Neural crest cell (in vitro differentiated cells): ENCODE results near the gene DYRK4. TPM values are rescaled to one million over a fixed set of nuclear protein-coding genes. Genes with fewer than 3 reads are reported as not detected.
A peak's percentile ranks its signal among the peaks of the same experiment; 100 is the strongest.

Experiments used
- DNase-seq: peaks from one replicate; pipeline ENCODE4 v3.0.0; 2021; ENCODE audit warnings: low read depth, mixed read lengths, low spot score
- H3K27ac Mint-ChIP-seq: one replicate; pipeline ENCODE4 v1.8.0; 2021; ENCODE audit warnings: mild to moderate bottlenecking, mixed read lengths; ENCODE audit not compliant: unreplicated experiment
- H3K27me3 Mint-ChIP-seq: 2 replicates; pipeline ENCODE4 v1.8.0; 2021; ENCODE audit warnings: low read depth, mild to moderate bottlenecking, mixed read lengths
- H3K36me3 Mint-ChIP-seq: 2 replicates; pipeline ENCODE4 v1.8.0; 2021; ENCODE audit warnings: low read depth, mild to moderate bottlenecking, mixed read lengths
- H3K4me1 Mint-ChIP-seq: 2 replicates; pipeline ENCODE4 v1.8.0; 2021; ENCODE audit warnings: mixed read lengths
- H3K4me3 Mint-ChIP-seq: one replicate; pipeline ENCODE4 v1.8.0; 2021; ENCODE audit warnings: mild to moderate bottlenecking, mixed read lengths
- H3K9me3 Mint-ChIP-seq: 2 replicates; pipeline ENCODE4 v1.8.0; 2021; ENCODE audit warnings: mixed read lengths
- total RNA-seq: library from RNA; stranded (reverse); gene quantifications from 2 replicates; pipeline ENCODE4 v1.2.1, GENCODE V29; 2021
- TF ChIP-seq, protein P1 (sequence below): fragments of 200-600 bp; sonication (generic); conservative IDR thresholded peaks from 2 replicates; pipeline ENCODE4 v1.5.0; 2021; ENCODE audit warnings: antibody characterized with exemption, mild to moderate bottlenecking

The DYRK4 gene
- total RNA-seq, 1 donor from 2014 or later = 44.9 TPM

GRCh38 chr12:4540170-4540569 lies 21.8 kb upstream of the DYRK4 start:
- H3K9me3 Mint-ChIP-seq = no peaks in the 10 kb centered on the region
- TF ChIP-seq, protein P1, sequence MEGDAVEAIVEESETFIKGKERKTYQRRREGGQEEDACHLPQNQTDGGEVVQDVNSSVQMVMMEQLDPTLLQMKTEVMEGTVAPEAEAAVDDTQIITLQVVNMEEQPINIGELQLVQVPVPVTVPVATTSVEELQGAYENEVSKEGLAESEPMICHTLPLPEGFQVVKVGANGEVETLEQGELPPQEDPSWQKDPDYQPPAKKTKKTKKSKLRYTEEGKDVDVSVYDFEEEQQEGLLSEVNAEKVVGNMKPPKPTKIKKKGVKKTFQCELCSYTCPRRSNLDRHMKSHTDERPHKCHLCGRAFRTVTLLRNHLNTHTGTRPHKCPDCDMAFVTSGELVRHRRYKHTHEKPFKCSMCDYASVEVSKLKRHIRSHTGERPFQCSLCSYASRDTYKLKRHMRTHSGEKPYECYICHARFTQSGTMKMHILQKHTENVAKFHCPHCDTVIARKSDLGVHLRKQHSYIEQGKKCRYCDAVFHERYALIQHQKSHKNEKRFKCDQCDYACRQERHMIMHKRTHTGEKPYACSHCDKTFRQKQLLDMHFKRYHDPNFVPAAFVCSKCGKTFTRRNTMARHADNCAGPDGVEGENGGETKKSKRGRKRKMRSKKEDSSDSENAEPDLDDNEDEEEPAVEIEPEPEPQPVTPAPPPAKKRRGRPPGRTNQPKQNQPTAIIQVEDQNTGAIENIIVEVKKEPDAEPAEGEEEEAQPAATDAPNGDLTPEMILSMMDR = no peak
- DNase-seq = no peak
- no peaks in the 10 kb centered on the region for H3K36me3 Mint-ChIP-seq
- peaks cover 27% of the 10 kb centered on the region for H3K4me1 Mint-ChIP-seq
- H3K27ac Mint-ChIP-seq = peak overlapping the region; percentile 91
- H3K4me3 Mint-ChIP-seq = peak overlapping the region; percentile 97
- H3K27me3 Mint-ChIP-seq = no peaks in the 10 kb centered on the region

GRCh38 chr12:4540638-4541037 lies 21.4 kb upstream of the DYRK4 start:
- TF ChIP-seq, protein P1 = no peak
- Mint-ChIP-seq H3K4me1 (peaks cover 27% of the 10 kb centered on the region), H3K4me3 (no peak overlapping the region), H3K9me3 (no peaks in the 10 kb centered on the region), H3K27me3 (no peaks in the 10 kb centered on the region), H3K36me3 (no peaks in the 10 kb centered on the region), H3K27ac (no peak overlapping the region)
- DNase-seq = no peak

DNA sequence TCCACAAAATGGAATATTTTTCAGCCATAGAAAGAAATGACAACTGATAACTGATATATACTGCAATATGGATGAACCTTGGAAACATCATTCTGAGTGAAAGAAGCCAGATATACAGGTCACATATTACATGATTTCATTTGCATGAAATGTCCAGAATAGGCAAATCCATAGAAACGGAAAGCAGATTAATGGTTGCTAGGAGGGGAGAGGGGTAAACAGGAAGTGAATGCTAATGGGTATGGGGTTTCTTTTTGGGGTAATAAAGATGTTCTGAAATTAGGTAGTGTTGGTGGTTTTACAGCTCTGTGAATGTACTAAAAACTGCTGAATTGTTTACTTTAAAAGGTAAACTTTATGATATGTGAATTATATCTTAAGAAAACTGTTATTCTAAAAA lies 16.8 kb upstream of the DYRK4 start:
- no peak overlapping the region for H3K27ac Mint-ChIP-seq
- DNase-seq = no peak

GRCh38 chr12:4552191-4552590 lies 9.8 kb upstream of the DYRK4 start:
- no peak for DNase-seq
- H3K27me3 Mint-ChIP-seq = no peaks in the 10 kb centered on the region
- H3K4me3 Mint-ChIP-seq = no peak overlapping the region
- peaks cover 6% of the 10 kb centered on the region for H3K36me3 Mint-ChIP-seq
- TF ChIP-seq, protein P1 = no peak
- no peak overlapping the region for H3K27ac Mint-ChIP-seq
- no peaks in the 10 kb centered on the region for H3K4me1 Mint-ChIP-seq
- no peaks in the 10 kb centered on the region for H3K9me3 Mint-ChIP-seq

More for the DNA sequence above, 16.8 kb upstream of the DYRK4 start:
- Mint-ChIP-seq H3K36me3 (peaks cover 4% of the 10 kb centered on the region), H3K27me3 (no peaks in the 10 kb centered on the region), H3K4me3 (no peak overlapping the region), H3K9me3 (no peaks in the 10 kb centered on the region), H3K4me1 (peaks cover under 1% of the 10 kb centered on the region)
- TF ChIP-seq, protein P1 = no peak

DNA sequence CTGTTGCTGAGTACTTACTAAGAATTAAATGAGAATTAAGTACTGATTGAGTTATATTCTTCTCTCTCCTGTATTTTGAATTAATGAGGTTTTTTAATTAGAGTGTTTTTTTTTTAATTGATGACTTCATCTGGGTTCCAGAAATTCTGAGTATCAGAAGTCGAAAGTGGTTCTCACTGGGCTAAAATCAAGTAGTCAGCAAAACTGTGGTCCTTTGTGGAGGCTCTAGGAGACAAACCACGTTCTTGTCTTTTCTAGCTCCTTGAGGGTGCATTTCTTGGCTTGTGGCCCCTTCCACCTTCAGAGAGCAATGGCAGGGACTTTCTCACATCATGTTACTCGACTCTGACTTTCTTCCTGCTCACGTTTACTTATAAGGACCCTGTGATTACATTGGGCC lies 8.1 kb upstream of the DYRK4 start:
- no peaks in the 10 kb centered on the region for H3K27me3 Mint-ChIP-seq
- no peaks in the 10 kb centered on the region for H3K4me1 Mint-ChIP-seq
- peaks cover 2% of the 10 kb centered on the region for H3K36me3 Mint-ChIP-seq
- TF ChIP-seq, protein P1 = no peak
- H3K27ac Mint-ChIP-seq = no peak overlapping the region
- H3K4me3 Mint-ChIP-seq = no peak overlapping the region
- DNase-seq = no peak
- no peaks in the 10 kb centered on the region for H3K9me3 Mint-ChIP-seq

DNA sequence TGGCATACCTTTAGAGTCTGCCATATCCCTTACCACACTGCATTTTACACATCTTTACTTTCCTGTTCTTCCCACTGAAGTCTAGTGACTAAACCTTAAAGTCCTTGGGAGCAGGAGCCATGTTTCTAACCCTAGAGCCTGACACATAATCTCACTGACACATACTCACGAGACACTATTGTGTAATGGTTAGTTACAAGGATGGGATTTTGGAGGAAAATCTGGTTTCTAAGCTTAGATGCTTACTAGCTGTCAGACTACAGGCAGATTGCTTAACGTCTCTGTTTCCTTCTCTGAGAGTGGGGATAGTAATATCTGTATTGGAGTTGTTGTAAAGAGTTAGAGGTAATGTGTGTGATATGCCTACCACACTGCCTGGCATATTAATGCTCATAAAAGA lies 6.2 kb upstream of the DYRK4 start:
- H3K27ac Mint-ChIP-seq = no peak overlapping the region
- no peaks in the 10 kb centered on the region for H3K27me3 Mint-ChIP-seq
- TF ChIP-seq, protein P1 = no peak
- no peak for DNase-seq
- H3K4me3 Mint-ChIP-seq = no peak overlapping the region
- H3K36me3 Mint-ChIP-seq = no peaks in the 10 kb centered on the region
- H3K9me3 Mint-ChIP-seq = no peaks in the 10 kb centered on the region
- H3K4me1 Mint-ChIP-seq = no peaks in the 10 kb centered on the region
